OCI-LY3 (cell line): Measurements from ENCODE around the gene STH.

ENCODE experiments used
- H2AFZ ChIP-seq: fragments of 200-600, 300-600 bp; shearing (Covaris generic); 2 replicates; pipeline ENCODE4 v1.6.0; 2014; ENCODE audit warnings: antibody characterized with exemption, low read depth, low read length
- H3K27ac ChIP-seq: fragments of 200-600, 300-600 bp; sonication (generic); 2 replicates; pipeline ENCODE4 v1.5.1; 2014; ENCODE audit warnings: mild to moderate bottlenecking, low read length, moderate library complexity, mixed read lengths
- H3K27me3 ChIP-seq: fragments of 200-600, 300-600 bp; sonication (generic); 2 replicates; pipeline ENCODE4 v1.6.1; 2014; ENCODE audit warnings: low read depth, low read length, mixed read lengths
- H3K36me3 ChIP-seq: fragments of 200-600, 300-600 bp; sonication (generic); replicated peaks from 2 replicates; pipeline ENCODE3; 2014; ENCODE audit warnings: low read depth, low read length, mixed read lengths
- H3K4me1 ChIP-seq: fragments of 300-600, 200-600 bp; sonication (generic); 2 replicates; pipeline ENCODE4 v1.6.1; 2014; ENCODE audit warnings: low read length, mixed read lengths
- H3K4me2 ChIP-seq: fragments of 200-600, 300-600 bp; sonication (generic); 2 replicates; pipeline ENCODE4 v1.6.1; 2014; ENCODE audit warnings: low read length, mixed read lengths
- H3K4me3 ChIP-seq: fragments of 300-600, 200-600 bp; sonication (generic); 2 replicates; pipeline ENCODE4 v1.5.1; 2014; ENCODE audit warnings: antibody characterized with exemption, mild to moderate bottlenecking, low read length, moderate library complexity
- H3K79me2 ChIP-seq: fragments of 300-600, 200-600 bp; shearing (Covaris generic); 2 replicates; pipeline ENCODE4 v1.6.1; 2014; ENCODE audit warnings: mild to moderate bottlenecking, low read length, mixed read lengths
- H3K9ac ChIP-seq: fragments of 300-600, 200-600 bp; shearing (Covaris generic); 2 replicates; pipeline ENCODE4 v1.6.0; 2014; ENCODE audit warnings: mild to moderate bottlenecking, low read length, moderate library complexity
- H3K9me3 ChIP-seq: fragments of 200-600, 300-600 bp; shearing (Covaris generic); 2 replicates; pipeline ENCODE4 v1.6.1; 2014; ENCODE audit warnings: low read length, mixed read lengths; ENCODE audit not compliant: insufficient read depth
- H4K20me1 ChIP-seq: fragments of 200-600, 300-600 bp; sonication (generic); 2 replicates; pipeline ENCODE4 v1.6.1; 2016; ENCODE audit warnings: low read length, mixed read lengths; ENCODE audit not compliant: insufficient read depth
- EZH2phosphoT487 ChIP-seq: fragments of 200-600 bp; shearing (Covaris generic); IDR thresholded peaks from 2 replicates; pipeline ENCODE4 v1.6.1; 2018; ENCODE audit warnings: antibody characterized with exemption, mixed run types, low read depth
- TF ChIP-seq, protein P1 (sequence below): fragments of 200-600, 300-600 bp; sonication (generic); IDR thresholded peaks from 2 replicates; pipeline ENCODE4 v1.5.1; 2014; ENCODE audit warnings: antibody characterized with exemption, low read length, low read depth

STH gene

DNA sequence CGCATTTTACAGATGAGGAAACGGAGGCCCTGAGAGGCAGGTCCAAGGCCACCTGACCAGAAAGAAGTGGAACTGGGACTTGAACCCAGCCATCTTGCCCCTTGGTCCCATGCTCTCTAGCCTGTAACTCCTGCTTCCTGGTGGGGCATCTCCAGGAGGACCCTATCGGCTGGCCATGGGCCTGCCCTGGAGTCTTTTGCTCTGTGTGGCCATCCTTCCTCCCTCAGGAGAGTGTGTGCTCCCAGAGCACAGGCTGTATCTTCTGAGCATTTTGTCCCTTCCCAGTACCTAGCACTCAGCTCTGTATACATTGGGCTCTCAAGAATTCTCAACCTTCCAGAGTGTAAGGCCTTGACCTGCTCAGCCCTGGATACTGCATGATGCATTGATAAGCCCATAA, 28.4 kb upstream of the STH start:
- H3K4me2 ChIP-seq = no peak overlapping the region
- H3K9ac ChIP-seq = no peak overlapping the region
- H4K20me1 ChIP-seq = no peaks in the 10 kb centered on the region
- H3K27me3 ChIP-seq = peaks cover 27% of the 10 kb centered on the region
- no peak overlapping the region for H3K27ac ChIP-seq
- H3K79me2 ChIP-seq = no peaks in the 10 kb centered on the region
- no peak for TF ChIP-seq EZH2phosphoT487
- no peaks in the 10 kb centered on the region for H3K9me3 ChIP-seq
- H3K4me1 ChIP-seq = peaks cover 12% of the 10 kb centered on the region
- H3K36me3 ChIP-seq = no peaks in the 10 kb centered on the region
- no peak overlapping the region for H2AFZ ChIP-seq
- no peak overlapping the region for H3K4me3 ChIP-seq

DNA sequence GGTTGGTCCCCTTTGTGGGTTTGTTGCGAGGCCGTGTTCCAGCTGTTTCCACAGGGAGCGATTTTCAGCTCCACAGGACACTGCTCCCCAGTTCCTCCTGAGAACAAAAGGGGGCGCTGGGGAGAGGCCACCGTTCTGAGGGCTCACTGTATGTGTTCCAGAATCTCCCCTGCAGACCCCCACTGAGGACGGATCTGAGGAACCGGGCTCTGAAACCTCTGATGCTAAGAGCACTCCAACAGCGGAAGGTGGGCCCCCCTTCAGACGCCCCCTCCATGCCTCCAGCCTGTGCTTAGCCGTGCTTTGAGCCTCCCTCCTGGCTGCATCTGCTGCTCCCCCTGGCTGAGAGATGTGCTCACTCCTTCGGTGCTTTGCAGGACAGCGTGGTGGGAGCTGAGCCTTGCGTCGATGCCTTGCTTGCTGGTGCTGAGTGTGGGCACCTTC, 27.3 kb upstream of the STH start:
- no peak for TF ChIP-seq EZH2phosphoT487
- TF ChIP-seq, protein P1, sequence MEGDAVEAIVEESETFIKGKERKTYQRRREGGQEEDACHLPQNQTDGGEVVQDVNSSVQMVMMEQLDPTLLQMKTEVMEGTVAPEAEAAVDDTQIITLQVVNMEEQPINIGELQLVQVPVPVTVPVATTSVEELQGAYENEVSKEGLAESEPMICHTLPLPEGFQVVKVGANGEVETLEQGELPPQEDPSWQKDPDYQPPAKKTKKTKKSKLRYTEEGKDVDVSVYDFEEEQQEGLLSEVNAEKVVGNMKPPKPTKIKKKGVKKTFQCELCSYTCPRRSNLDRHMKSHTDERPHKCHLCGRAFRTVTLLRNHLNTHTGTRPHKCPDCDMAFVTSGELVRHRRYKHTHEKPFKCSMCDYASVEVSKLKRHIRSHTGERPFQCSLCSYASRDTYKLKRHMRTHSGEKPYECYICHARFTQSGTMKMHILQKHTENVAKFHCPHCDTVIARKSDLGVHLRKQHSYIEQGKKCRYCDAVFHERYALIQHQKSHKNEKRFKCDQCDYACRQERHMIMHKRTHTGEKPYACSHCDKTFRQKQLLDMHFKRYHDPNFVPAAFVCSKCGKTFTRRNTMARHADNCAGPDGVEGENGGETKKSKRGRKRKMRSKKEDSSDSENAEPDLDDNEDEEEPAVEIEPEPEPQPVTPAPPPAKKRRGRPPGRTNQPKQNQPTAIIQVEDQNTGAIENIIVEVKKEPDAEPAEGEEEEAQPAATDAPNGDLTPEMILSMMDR = no peak
- Histone ChIP-seq H3K9me3 (no peaks in the 10 kb centered on the region), H3K4me3 (no peak overlapping the region), H4K20me1 (no peaks in the 10 kb centered on the region), H3K9ac (no peak overlapping the region), H3K79me2 (no peaks in the 10 kb centered on the region), H3K4me2 (no peak overlapping the region), H3K4me1 (peaks cover 16% of the 10 kb centered on the region), H3K36me3 (no peaks in the 10 kb centered on the region), H3K27ac (no peak overlapping the region), H3K27me3 (peaks cover 20% of the 10 kb centered on the region; the same call in 1 of the 2 replicates), H2AFZ (no peak overlapping the region)

DNA sequence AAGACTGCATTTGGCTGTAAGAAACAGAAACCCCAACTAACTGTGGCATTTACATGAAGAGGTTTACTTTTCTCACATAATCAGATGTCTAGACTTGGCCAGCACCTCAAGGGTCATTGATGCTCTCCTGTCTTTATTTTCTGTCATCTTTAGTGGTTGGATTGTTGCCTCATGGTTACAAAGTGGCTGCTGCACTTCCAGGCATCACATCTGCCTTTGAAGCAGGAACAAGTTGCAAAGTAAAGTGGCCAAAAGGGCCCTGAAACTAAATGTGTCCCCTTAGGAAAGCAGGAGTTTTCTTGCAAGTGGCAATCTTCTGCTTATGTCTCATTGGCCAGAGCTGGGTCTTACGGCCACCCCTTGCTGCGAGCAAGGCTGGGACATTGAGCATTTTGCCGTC, 26.5 kb upstream of the STH start:
- Histone ChIP-seq H3K9me3 (no peaks in the 10 kb centered on the region), H3K27ac (no peak overlapping the region), H3K4me1 (peaks cover 16% of the 10 kb centered on the region)

DNA sequence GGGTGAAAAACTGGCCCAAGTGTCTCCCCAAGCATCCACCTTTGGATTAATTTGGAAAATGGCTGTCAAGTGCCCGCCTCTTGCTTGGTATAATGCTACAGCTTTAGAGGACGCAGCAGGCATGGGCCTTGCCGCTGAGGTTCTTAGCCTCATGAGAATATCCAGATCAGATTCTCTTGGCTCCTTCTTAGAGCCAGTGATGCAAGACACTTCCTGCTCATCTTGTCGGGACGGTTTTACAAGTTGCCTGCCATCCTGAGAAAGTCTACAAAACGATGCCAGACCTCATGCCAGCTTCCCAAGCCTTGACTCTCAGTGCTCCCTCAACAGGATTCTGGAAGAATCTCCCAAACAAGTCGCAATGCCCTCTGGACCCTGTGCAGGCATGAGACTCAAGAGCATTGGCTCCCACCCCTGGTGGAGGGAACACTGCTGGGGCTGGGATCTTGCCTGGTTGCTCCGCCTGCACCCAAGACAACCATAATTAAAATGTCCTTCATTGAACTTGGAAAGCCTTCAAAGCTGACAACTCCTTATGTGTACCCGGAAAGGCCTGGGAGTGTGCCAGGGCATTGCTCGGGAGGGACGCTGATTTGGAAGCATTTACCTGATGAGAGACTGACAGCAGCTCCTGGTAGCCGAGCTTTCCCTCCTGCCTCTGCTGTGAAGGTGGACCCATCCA, 25.8 kb upstream of the STH start:
- H3K4me3 ChIP-seq = no peak overlapping the region
- no peaks in the 10 kb centered on the region for H3K9me3 ChIP-seq
- no peak overlapping the region for H3K9ac ChIP-seq
- H4K20me1 ChIP-seq = no peaks in the 10 kb centered on the region
- no peaks in the 10 kb centered on the region for H3K36me3 ChIP-seq
- TF ChIP-seq, protein P1 = no peak
- no peak for TF ChIP-seq EZH2phosphoT487
- peaks cover 16% of the 10 kb centered on the region for H3K4me1 ChIP-seq
- H3K27ac ChIP-seq = no peak overlapping the region
- no peak overlapping the region for H3K4me2 ChIP-seq
- H3K79me2 ChIP-seq = no peaks in the 10 kb centered on the region
- peaks cover 6% of the 10 kb centered on the region; the same call in 1 of the 2 replicates for H3K27me3 ChIP-seq
- no peak overlapping the region for H2AFZ ChIP-seq

More for the DNA sequence above, 26.5 kb upstream of the STH start:
- no peak overlapping the region for H3K4me2 ChIP-seq
- no peaks in the 10 kb centered on the region for H3K79me2 ChIP-seq
- no peak overlapping the region for H2AFZ ChIP-seq
- no peaks in the 10 kb centered on the region for H4K20me1 ChIP-seq
- H3K36me3 ChIP-seq = no peaks in the 10 kb centered on the region
- TF ChIP-seq, protein P1 = no peak
- no peak for TF ChIP-seq EZH2phosphoT487
- H3K4me3 ChIP-seq = no peak overlapping the region
- no peak overlapping the region for H3K9ac ChIP-seq
- H3K27me3 ChIP-seq = peaks cover 13% of the 10 kb centered on the region; the same call in 1 of the 2 replicates
